RWPE1 (cell line): Measurements from ENCODE around the gene WARS2.

ENCODE experiments used
- CTCF ChIA-PET: fragments of 350-600 bp; sonication (Branson Sonifier 250); formaldehyde crosslinking; extraction: SDS; loops from one replicate; lab custom pipeline; 2021; lab: Yijun Ruan, JAX
- POLR2A ChIA-PET: fragments of 400-600 bp; formaldehyde crosslinking; extraction: SDS; loops from one replicate; lab custom pipeline; 2020; ENCODE audit warnings: antibody characterized with exemption; ENCODE audit not compliant: low non-redundant PET; lab: Yijun Ruan, JAX
- DNase-seq: peaks from one replicate; pipeline ENCODE4 v3.0.0; 2012; ENCODE audit warnings: low spot score
- H3K27ac ChIP-seq: fragments of 450-650 bp; 2 replicates; pipeline ENCODE4 v1.5.1; 2017
- TF ChIP-seq, protein P1 (sequence below): fragments of 450-650 bp; conservative IDR thresholded peaks from 2 replicates; pipeline ENCODE4 v1.5.1; 2017; ENCODE audit warnings: low read depth, mild to moderate bottlenecking

WARS2 gene

DNA sequence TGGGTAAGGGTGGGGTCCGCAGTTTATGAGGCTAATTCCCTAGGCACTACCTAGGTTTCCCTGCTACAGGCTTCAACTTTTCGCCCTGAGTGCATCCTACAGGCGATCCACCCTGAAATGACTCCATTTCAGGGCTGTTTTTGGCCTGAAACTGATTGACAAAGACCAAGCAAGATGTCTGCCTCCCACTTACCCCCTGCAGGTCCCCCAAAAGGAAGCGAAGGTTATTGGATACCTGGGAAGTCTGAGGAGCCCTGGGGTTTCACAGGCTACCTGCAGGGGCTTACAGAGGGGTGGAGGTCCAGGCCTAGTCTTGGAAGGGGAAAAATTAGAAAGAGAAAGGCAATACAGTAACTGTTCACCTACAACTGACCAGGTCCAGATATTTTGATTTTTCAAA is 149.0 kb downstream of the WARS2 start:
- ChIA-PET CTCF (no interaction called here), POLR2A (no interaction called here)
- TF ChIP-seq, protein P1, sequence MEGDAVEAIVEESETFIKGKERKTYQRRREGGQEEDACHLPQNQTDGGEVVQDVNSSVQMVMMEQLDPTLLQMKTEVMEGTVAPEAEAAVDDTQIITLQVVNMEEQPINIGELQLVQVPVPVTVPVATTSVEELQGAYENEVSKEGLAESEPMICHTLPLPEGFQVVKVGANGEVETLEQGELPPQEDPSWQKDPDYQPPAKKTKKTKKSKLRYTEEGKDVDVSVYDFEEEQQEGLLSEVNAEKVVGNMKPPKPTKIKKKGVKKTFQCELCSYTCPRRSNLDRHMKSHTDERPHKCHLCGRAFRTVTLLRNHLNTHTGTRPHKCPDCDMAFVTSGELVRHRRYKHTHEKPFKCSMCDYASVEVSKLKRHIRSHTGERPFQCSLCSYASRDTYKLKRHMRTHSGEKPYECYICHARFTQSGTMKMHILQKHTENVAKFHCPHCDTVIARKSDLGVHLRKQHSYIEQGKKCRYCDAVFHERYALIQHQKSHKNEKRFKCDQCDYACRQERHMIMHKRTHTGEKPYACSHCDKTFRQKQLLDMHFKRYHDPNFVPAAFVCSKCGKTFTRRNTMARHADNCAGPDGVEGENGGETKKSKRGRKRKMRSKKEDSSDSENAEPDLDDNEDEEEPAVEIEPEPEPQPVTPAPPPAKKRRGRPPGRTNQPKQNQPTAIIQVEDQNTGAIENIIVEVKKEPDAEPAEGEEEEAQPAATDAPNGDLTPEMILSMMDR, result no peak
- no peak for DNase-seq
- no peak overlapping the region for H3K27ac ChIP-seq

DNA sequence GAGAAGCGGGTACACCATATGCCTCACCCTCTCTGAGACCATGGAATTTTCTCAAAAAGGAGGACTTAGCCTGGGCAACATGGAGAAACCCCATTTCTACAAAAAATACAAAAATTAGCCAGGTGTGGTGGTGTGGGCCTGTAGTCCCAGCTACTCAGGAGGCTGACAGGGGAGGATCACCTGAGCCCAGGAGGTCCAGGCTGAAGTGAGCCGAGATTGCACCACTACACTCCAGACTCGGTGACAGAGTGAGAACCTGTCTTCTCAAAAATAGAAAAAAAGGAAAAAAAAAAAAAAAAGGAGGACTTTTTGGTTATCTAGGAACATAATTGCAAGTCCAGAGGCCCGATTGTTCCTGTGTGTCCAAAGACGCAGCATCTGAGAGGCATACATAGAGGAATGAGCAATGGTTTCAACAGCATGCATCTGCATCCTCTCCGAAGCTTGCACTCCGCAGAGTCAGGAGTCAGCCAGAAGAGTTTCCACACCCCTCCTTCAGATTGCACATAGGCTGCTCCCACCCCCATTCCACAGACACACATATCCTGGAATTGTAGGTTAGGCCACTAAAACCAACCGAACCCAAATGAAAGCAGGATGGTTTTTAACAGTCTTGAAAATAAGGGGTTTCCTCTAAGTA is 149.8 kb downstream of the WARS2 start:
- H3K27ac ChIP-seq, result no peak overlapping the region
- no peak for DNase-seq
- CTCF ChIA-PET, result interaction anchor here (0.9 kb wide), 1 partner anchor 18 kb away, joined by 6 read pairs; no protein-coding TSS in a partner anchor
- POLR2A ChIA-PET, result no interaction called here
- TF ChIP-seq, protein P1, result no peak

DNA sequence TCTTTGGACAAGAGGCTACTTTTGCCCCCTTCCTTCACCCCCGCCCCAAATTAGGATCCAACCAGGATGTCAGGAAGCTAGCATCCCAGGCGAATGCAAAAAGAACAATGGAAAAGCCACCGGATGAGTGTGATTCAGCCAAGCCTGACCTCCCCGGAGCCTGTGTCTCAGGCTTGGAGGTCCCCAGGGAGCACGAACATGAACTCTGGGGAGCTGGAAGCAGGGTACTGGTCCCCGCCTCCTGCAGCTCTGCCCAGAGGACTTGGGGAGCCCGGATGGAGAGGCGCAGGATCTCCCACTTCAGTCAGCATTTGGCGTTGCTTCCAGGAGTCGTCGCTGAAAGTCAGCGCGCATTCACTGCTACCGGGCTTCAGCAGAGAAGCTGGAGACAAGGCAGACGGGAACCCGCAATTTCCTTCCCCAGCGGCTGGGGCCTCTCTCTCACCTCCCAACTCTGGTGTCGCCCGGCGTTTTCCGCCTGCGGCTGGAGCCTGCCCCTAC is 150.5 kb downstream of the WARS2 start:
- TF ChIP-seq, protein P1, result no peak
- DNase-seq, result no peak
- POLR2A ChIA-PET, result no interaction called here
- H3K27ac ChIP-seq, result no peak overlapping the region
- CTCF ChIA-PET, result interaction anchor here (0.9 kb wide), 1 partner anchor 18 kb away, joined by 6 read pairs; no protein-coding TSS in a partner anchor

DNA sequence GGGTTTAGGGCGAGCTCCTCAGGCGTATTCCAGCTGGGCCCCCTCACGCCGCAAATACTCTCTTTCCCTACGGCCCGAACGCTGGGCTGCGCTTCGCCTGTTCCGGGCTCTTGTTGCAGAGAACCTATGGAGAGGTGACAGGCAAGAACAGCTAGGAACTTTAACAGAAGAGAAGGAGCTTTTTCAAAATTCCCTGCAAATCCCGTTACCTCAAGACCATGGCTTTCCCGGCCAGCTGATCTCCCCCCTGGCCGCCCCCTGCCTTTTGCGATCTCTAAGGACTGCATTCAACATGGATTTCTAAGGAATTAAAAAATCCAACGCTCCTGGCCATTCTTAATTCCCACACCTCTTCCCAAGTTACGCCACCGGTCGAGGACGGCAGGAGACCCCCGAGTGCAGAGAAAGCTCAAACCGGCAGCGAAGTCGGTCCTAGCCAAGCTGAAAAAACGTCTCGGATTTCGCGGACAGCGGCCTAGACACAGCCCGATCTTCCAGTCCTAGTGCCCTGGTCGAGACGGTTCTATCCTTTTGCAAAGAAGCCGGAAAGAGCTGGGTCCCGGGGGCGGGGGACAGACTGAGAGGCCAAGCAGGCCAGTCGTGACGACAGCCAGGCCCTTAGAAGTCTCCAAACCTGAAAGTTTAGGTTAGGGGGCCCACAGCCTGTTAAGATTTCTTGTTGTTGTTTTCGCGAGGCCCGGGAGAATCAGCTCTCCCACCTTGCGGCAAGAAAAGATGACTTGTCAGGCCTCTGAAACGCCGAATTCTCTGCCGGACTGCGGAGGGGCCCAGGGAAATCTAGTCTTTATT is 151.2 kb downstream of the WARS2 start:
- TF ChIP-seq, protein P1, result no peak
- POLR2A ChIA-PET, result no interaction called here
- DNase-seq, result no peak
- CTCF ChIA-PET, result no interaction called here
- no peak overlapping the region for H3K27ac ChIP-seq

DNA sequence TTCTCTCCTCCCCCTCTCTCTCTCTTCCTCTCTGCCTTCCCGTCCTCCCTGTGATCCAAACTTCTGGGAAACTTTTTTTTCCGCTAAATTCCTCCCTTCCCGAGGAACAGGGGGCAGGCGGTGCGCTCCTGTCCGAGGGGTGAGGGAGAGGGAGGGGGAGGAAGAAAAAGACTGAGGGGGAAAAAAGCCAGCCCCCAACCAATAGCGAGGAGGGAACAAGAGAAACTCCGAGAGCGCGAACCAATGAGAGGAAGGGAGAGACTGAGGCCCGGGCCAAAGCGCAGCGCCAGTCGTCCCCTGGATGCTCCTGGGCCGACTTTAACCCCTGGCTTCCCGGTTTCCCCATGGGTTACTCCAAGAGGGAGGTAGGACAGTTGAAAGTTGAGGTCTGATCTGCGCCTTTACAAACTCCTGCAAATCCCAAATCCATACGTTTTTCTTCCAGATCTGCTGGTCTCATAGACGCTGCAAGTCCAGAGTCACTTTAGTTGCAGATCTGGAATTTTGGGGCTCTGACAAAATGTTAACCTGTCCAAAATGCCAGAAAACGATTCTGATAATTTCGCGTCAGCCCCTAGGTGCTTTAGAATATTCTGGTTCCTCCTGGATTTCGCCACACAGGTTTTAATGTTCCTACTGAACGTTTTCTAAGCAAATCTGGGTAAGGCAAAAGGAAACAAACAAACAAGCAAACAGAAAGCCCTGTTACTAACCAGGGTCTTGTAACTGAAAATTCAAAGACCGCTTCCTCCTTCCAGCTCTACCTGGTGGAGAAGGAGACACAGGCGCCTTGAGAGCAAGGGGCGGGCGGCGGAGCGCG is 152.1 kb downstream of the WARS2 start, which contains the start of gene TBX15:
TSS of gene TBX15 (minus strand) at position 158 of the 820 bp plus-strand sequence. CDS start 548 bp downstream, outside the sequence.
- ChIA-PET CTCF (no interaction called here), POLR2A (no interaction called here)
- TF ChIP-seq, protein P1, result no peak
- no peak within 1 kb of the TSS for H3K27ac ChIP-seq
- no peak for DNase-seq
